K562 (cell line): ENCODE data around the gene ROM1. TPM values are rescaled to one million over a fixed set of nuclear protein-coding genes. Genes with fewer than 3 reads are reported as not detected.

ENCODE experiments used
- CBX2 ChIP-seq: fragments of 200-600 bp; sonication (generic); IDR thresholded peaks from one replicate; pipeline ENCODE4 v1.6.1; 2012; ENCODE audit warnings: mild to moderate bottlenecking, low read length, inconsistent platforms; ENCODE audit not compliant: insufficient read depth, poor library complexity, severe bottlenecking
- E2F8 ChIP-seq: fragments of 450-650 bp; IDR thresholded peaks from 2 replicates; pipeline ENCODE4 v1.7.1; 2018; ENCODE audit warnings: mild to moderate bottlenecking, low read depth; ENCODE audit not compliant: partially characterized antibody
- FOSL1 ChIP-seq: fragments of 200-800 bp; sonication (Bioruptor generic); conservative IDR thresholded peaks from 2 replicates; pipeline ENCODE4 v1.6.1; 2016; ENCODE audit warnings: missing genetic modification characterization, missing compliant biosample characterization
- MXI1 ChIP-seq: IDR thresholded peaks from 2 replicates; pipeline ENCODE4 v1.6.1; 2011; ENCODE audit warnings: low read depth, mild to moderate bottlenecking, improper control_type of control experiment, low read length
- RBM22 ChIP-seq: fragments of 200-400 bp; formaldehyde crosslinking; IDR thresholded peaks from 2 replicates; pipeline ENCODE4 v1.6.1; 2018; ENCODE audit warnings: low read length, low read depth; ENCODE audit not compliant: poor library complexity, severe bottlenecking
- TOE1 ChIP-seq, 2 experiments: fragments of 450-650 bp in 1 of 2; sonication (generic) in 1 of 2; formaldehyde crosslinking in 1 of 2; IDR thresholded peaks; 2 replicates each; pipeline versions ENCODE4 v1.7.1 to v1.8.0; 2016 to 2022; ENCODE audit warnings: borderline replicate concordance in 2 of 2, mild to moderate bottlenecking in 2 of 2, antibody characterized with exemption in 1 of 2, inconsistent platforms in 1 of 2, low read depth in 1 of 2, missing genetic modification reagents in 1 of 2, moderate library complexity in 1 of 2
- XRCC4 ChIP-seq: IDR thresholded peaks from one replicate; pipeline ENCODE4 v1.6.1; 2011; ENCODE audit not compliant: insufficient read depth, insufficient read length; ENCODE audit errors: extremely low read depth
- ZBTB40 ChIP-seq, 2 experiments: fragments of 450-650 bp in 1 of 2; sonication (generic) in 1 of 2; formaldehyde crosslinking in 1 of 2; IDR thresholded peaks; 2 replicates each; pipeline versions ENCODE4 v1.7.1 to v1.9.0; 2016 to 2022; ENCODE audit warnings: inconsistent platforms in 1 of 2, mild to moderate bottlenecking in 1 of 2, missing genetic modification reagents in 1 of 2
- ZFP1 ChIP-seq: fragments of 450-650 bp; formaldehyde crosslinking; IDR thresholded peaks from 2 replicates; pipeline ENCODE4 v1.4.0; 2020; ENCODE audit warnings: mild to moderate bottlenecking, mixed read lengths
- ZNF212 ChIP-seq: fragments of 450-650 bp; formaldehyde crosslinking; IDR thresholded peaks from 2 replicates; pipeline ENCODE4 v1.4.0; 2020; ENCODE audit warnings: mild to moderate bottlenecking
- ZNF699 ChIP-seq: fragments of 250-450 bp; sonication (Bioruptor Pico); IDR thresholded peaks from 2 replicates; pipeline ENCODE4 v1.8.0; 2021; ENCODE audit warnings: mild to moderate bottlenecking, moderate library complexity; ENCODE audit not compliant: insufficient replicate concordance
- polyA plus RNA-seq, 8 experiments: library from polyadenylated mRNA; depleted of rRNA in 4 of 8; stranded (reverse) in 5 of 8; unstranded in 3 of 8; fragments of >200 nt; fragmentation: Nextera tagmentation in 2 of 8; fragmentation: Illumina TruSeq in 1 of 8; extraction: Ambion mirVana in 2 of 8; extraction: Trizol in 1 of 8; gene quantifications; 2 replicates each; pipeline versions ENCODE4 v1.2.1 to v1.2.3, GENCODE V29; 2011 to 2014; ENCODE audit warnings: inconsistent platforms in 1 of 8, missing spikeins in 1 of 8
- total RNA-seq, 7 experiments: library from RNA; depleted of rRNA in 6 of 7; stranded (reverse); fragments of >200 nt in 6 of 7; fragmentation: Illumina TruSeq in 2 of 7; extraction: Trizol in 2 of 7; gene quantifications; 2 replicates each; pipeline versions ENCODE4 v1.2.1 to v1.2.3, GENCODE V29; 2011 to 2021; ENCODE audit warnings: low replicate concordance in 1 of 7
- TF ChIP-seq, protein P1 (sequence below): fragments of 450-650 bp; IDR thresholded peaks from 2 replicates; pipeline ENCODE4 v1.6.1; 2016; ENCODE audit warnings: missing biosample characterization, missing genetic modification characterization

The ROM1 gene
- total and polyA plus RNA-seq, 9 of the 15 experiments (the other 6 are each of a cell fraction or from before 2014, with no cell fraction given) = 0.75 to 4.0 (median 2.6) TPM

GRCh38 chr11:62621567-62622470 lies 8.8 kb downstream of the ROM1 start, which contains the start of gene B3GAT3 (continued):
- peak; percentile 98 for TF ChIP-seq ZBTB40 (IDR thresholded peaks at IDR 0.05)
- TF ChIP-seq ZBTB40 (CRISPR knock-in tag; IDR thresholded peaks at IDR 0.05) = no peak
- peak; percentile 35 for TF ChIP-seq FOSL1 (tag)
- peak; percentile 66 for TF ChIP-seq RBM22
- TF ChIP-seq ZNF699 (CRISPR knock-in tag) = no peak
- no peak for TF ChIP-seq XRCC4
- TF ChIP-seq ZNF212 = no peak
- TF ChIP-seq ZFP1 = no peak
- TF ChIP-seq MXI1 = peak; percentile 98
- TF ChIP-seq E2F8 = peak; percentile 96
- TF ChIP-seq CBX2 = no peak
- TF ChIP-seq, protein P1, sequence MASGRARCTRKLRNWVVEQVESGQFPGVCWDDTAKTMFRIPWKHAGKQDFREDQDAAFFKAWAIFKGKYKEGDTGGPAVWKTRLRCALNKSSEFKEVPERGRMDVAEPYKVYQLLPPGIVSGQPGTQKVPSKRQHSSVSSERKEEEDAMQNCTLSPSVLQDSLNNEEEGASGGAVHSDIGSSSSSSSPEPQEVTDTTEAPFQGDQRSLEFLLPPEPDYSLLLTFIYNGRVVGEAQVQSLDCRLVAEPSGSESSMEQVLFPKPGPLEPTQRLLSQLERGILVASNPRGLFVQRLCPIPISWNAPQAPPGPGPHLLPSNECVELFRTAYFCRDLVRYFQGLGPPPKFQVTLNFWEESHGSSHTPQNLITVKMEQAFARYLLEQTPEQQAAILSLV (tag) = no peak; the same call in 1 of the 2 replicates
- TF ChIP-seq TOE1 (IDR thresholded peaks at IDR 0.05; ENCODE audit: borderline replicate concordance) = peak; percentile 65; the same call in 1 of the 2 replicates
- TF ChIP-seq TOE1 (CRISPR knock-in tag; IDR thresholded peaks at IDR 0.05; ENCODE audit: borderline replicate concordance, low read depth) = no peak
